Heart left ventricle (tissue), 13 donors: ENCODE results near the gene GOLGA3.
"Not testable (repeated sequence)": the region's sequence is repeated elsewhere in the genome, so short reads cannot be mapped to it uniquely, and the experiment has no call there.

Experiments
- POLR2A ChIP-seq, 2 donors: fragments of 450-650 bp; IDR thresholded peaks; one replicate each; pipeline ENCODE4 v1.6.1; 2017; ENCODE audit warnings: antibody characterized with exemption in 2 of 2, mild to moderate bottlenecking in 2 of 2, moderate library complexity in 2 of 2
- TF ChIP-seq, protein P1 (sequence below), 12 donors: fragments of 200-600 bp; sonication (generic) in 4 of 12; IDR thresholded peaks; one replicate each; pipeline versions ENCODE4 v1.5.0 to v1.8.0; 2018 to 2022; ENCODE audit warnings: antibody characterized with exemption in 12 of 12, mild to moderate bottlenecking in 5 of 12
- donor health status: ischemic (EF 13 %, LVEDD 7.1; RV severe dilation, severe dysfunction).
- donor health status: DM: no; HTN: yes; CAD: no.
- donor health status: DM: no; HTN: no; CAD: no.
- donor health status: ischemic (EF 25% LVEDD 6.9; RV normal size, moderate dysfunction).
- donor health status: ischemic (EF 25% LVEDD 5.7; RV mildly dilated, moderate dysfunction).
- donor health status: ischemic (EF 35%, LVEDD 5.7; RV mildly dilated, moderate dysfunction).
- donor health status: nonischemic (EF 11% LVEDD 7.7; RV severe dilation, severe dysfunction).
- donor health status: DM: yes; HTN: yes; CAD: no.
- donor health status: PGD.
- donor health status: ischemic (EF 29% LVEDD 5.4; RV normal size, mild dysfunction).
- donor health status: nonischemic (EF 23%, LVEDD 6.1; RV moderate dilation, normal function).

GRCh38 chr12:132836230-132836629, 7.6 kb upstream of the GOLGA3 start:
- not testable (repeated sequence) for TF ChIP-seq POLR2A (IDR thresholded peaks at IDR 0.05)
- TF ChIP-seq, protein P1, sequence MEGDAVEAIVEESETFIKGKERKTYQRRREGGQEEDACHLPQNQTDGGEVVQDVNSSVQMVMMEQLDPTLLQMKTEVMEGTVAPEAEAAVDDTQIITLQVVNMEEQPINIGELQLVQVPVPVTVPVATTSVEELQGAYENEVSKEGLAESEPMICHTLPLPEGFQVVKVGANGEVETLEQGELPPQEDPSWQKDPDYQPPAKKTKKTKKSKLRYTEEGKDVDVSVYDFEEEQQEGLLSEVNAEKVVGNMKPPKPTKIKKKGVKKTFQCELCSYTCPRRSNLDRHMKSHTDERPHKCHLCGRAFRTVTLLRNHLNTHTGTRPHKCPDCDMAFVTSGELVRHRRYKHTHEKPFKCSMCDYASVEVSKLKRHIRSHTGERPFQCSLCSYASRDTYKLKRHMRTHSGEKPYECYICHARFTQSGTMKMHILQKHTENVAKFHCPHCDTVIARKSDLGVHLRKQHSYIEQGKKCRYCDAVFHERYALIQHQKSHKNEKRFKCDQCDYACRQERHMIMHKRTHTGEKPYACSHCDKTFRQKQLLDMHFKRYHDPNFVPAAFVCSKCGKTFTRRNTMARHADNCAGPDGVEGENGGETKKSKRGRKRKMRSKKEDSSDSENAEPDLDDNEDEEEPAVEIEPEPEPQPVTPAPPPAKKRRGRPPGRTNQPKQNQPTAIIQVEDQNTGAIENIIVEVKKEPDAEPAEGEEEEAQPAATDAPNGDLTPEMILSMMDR (IDR thresholded peaks at IDR 0.05), result not testable (repeated sequence)
